Measurements from ENCODE around the gene ATIC. TPM values are rescaled to one million over a fixed set of nuclear protein-coding genes. Genes with fewer than 3 reads are reported as not detected.

The ATIC gene
- total and polyA plus RNA-seq, 9 donors: 20.8 to 126 (median 63.7) TPM

DNA sequence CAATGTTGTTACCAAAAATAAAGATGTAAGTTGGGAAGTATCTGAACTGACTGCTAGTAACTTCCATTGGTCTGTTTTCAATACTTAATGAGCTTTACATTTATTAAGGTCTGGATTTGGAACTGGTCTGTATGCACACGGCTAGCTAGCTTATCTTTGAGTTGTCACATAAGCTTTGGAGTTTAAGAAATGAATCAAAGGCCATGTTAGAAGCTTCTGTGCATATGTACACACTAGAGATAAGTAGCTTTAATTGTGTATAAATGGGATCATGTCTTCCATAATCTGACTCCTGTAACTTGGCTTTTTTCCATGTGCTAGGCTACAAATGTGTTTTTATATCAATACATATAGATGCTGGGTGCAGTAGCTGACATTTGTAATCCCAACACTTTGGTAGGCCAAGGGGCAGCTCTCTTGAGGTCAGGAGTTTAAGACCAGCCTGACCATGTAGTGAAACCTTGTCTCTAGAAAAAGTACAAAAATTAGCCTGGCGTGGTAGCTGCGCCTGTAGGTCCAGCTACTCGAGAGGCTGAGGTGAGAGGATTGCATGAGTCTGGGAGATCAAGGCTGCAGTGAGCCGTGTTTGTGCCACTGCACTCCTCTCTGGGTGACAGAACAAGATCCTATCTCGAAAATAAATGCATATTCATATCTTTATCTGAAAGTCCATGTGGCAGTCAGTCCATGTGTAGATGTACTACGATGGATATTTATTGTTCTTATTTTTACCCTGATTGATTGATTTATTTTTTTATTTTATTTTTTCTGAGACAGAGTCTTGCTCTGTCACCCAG, 27.2 kb downstream of the ATIC start:
- H3K9me3 ChIP-seq: no peaks in the 10 kb centered on the region
- no peak for DNase-seq
- no peak overlapping the region for H3K4me3 ChIP-seq
- intact Hi-C loops (cut with DNase I): no loop called here
- no peaks in the 10 kb centered on the region for H3K4me1 ChIP-seq (ENCODE audit: insufficient read depth)
- WGBS, 3 donors: 93 to 96% (median 95%) methylated on average over 7 of the region's 7 CpGs
- H3K27me3 ChIP-seq: no peaks in the 10 kb centered on the region
- no peak overlapping the region for H3K27ac ChIP-seq
- no peaks in the 10 kb centered on the region for H3K36me3 ChIP-seq
- no peak for TF ChIP-seq POLR2A (IDR thresholded peaks at IDR 0.05)
- TF ChIP-seq, protein P1, sequence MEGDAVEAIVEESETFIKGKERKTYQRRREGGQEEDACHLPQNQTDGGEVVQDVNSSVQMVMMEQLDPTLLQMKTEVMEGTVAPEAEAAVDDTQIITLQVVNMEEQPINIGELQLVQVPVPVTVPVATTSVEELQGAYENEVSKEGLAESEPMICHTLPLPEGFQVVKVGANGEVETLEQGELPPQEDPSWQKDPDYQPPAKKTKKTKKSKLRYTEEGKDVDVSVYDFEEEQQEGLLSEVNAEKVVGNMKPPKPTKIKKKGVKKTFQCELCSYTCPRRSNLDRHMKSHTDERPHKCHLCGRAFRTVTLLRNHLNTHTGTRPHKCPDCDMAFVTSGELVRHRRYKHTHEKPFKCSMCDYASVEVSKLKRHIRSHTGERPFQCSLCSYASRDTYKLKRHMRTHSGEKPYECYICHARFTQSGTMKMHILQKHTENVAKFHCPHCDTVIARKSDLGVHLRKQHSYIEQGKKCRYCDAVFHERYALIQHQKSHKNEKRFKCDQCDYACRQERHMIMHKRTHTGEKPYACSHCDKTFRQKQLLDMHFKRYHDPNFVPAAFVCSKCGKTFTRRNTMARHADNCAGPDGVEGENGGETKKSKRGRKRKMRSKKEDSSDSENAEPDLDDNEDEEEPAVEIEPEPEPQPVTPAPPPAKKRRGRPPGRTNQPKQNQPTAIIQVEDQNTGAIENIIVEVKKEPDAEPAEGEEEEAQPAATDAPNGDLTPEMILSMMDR (IDR thresholded peaks at IDR 0.05): no peak

DNA sequence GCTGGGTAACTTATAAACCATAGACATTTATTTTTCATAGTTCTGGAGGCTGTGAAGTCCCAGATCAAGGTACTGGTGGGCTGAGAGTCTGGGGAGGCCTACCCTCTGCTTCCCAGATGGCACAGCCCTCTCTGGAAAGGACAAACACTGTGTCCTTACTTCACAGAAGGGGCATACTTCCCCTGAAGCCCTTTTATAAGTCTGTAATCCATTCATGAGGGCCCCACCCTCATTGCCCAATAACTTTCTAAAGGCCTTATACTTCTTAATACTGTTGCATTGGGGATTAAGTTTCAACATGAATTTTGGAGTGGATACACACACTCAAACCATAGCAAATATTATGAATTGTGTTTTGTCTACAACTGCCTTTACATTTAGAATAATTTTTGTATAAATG, 36.0 kb downstream of the ATIC start:
- no peaks in the 10 kb centered on the region for H3K4me1 ChIP-seq (ENCODE audit: insufficient read depth)
- TF ChIP-seq, protein P1 (IDR thresholded peaks at IDR 0.05): no peak
- TF ChIP-seq EP300 (IDR thresholded peaks at IDR 0.05) (no peak), POLR2A (IDR thresholded peaks at IDR 0.05) (no peak)
- H3K27me3 ChIP-seq: no peaks in the 10 kb centered on the region
- no peak overlapping the region for H3K27ac ChIP-seq
- no peaks in the 10 kb centered on the region for H3K36me3 ChIP-seq
- intact Hi-C loops (cut with DNase I): no loop called here
- no peaks in the 10 kb centered on the region for H3K9me3 ChIP-seq
- no peak for DNase-seq
- H3K4me3 ChIP-seq: no peak overlapping the region

DNA sequence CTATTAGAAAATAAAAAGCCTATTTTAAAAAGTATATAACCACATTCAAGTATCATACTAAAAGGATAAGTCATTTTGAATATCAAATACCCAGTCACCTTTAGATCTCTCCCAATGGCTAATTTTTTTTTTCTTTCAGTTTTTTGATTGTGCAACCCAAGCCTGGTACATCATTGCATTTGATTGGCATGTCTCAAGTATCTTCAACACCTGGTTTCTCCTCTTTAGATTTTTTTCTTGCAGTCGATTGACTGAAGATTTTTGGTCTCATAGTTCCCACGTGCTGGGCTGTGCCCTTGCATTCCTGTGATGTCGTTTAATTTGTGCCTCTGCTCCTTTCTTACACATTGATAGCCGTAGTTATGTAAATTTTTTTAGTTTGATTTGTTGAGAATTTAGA, 40.7 kb downstream of the ATIC start:
- TF ChIP-seq EP300 (IDR thresholded peaks at IDR 0.05) (no peak), POLR2A (IDR thresholded peaks at IDR 0.05) (no peak)
- TF ChIP-seq, protein P1 (IDR thresholded peaks at IDR 0.05): no peak
- intact Hi-C loops (cut with DNase I): no loop called here

DNA sequence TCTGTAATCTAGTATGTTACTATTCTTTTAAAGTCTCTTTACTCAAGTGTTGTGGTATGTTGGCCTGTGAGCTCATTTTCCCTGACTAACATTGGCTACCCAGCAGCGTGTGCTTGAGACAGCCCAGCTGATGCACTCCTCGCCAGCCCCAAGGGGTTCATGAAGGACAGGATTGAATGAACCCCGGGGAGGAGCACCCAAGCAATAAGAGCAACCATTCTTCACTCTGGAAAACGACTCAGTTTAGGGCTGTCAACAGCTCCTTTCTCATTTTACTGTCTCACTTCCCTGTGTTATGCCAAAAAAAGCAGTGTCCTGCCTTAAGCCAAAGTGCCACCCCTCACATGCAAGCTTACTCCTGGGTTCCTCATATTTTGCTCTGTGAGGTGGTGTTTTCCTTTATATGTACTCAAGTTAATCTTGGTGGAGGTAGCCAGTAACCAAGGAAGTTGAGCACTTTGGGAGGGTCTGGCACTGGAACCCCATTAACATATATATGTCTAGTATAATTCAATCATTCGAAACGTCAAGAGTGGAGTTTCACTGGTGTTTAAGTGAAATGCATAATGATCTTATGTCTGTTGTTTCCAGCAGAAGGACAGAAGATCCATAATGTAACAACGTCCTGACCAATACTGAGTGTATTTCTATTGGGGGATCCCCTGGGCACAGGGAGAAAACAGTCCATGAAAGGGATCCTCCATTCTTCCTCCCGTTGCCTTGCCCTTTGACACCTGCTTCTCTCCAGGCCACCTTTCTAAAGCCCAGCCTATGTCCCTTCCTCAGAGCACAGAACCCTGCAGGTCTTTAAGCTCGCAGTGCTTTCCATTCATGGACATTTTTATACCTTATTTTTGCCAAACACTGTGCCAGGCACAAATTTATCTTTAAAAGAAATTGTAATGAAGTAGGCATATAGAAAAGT, 43.2 kb downstream of the ATIC start:
- Histone ChIP-seq H3K27me3 (no peaks in the 10 kb centered on the region), H3K4me3 (no peak overlapping the region), H3K36me3 (no peaks in the 10 kb centered on the region), H3K9me3 (no peaks in the 10 kb centered on the region), H3K4me1 (ENCODE audit: insufficient read depth) (no peaks in the 10 kb centered on the region), H3K27ac (no peak overlapping the region)
- 67 to 74% (median 73%) methylated on average over 9 of the region's 9 CpGs for WGBS, 3 donors
- intact Hi-C loops (cut with DNase I): no loop called here
- TF ChIP-seq EP300 (IDR thresholded peaks at IDR 0.05) (no peak), POLR2A (IDR thresholded peaks at IDR 0.05) (no peak)
- TF ChIP-seq, protein P1 (IDR thresholded peaks at IDR 0.05): no peak
- no peak for DNase-seq

More for the DNA sequence above, 40.7 kb downstream of the ATIC start:
- Histone ChIP-seq H3K4me1 (ENCODE audit: insufficient read depth) (no peaks in the 10 kb centered on the region), H3K9me3 (no peaks in the 10 kb centered on the region), H3K36me3 (no peaks in the 10 kb centered on the region), H3K27ac (no peak overlapping the region), H3K4me3 (no peak overlapping the region), H3K27me3 (no peaks in the 10 kb centered on the region)
- WGBS, 3 donors: 43 to 47% (median 44%) methylated on average over 4 of the region's 4 CpGs
- DNase-seq: no peak

Data from ovary (tissue), 9 donors.